ENCODE measurements around the gene SHANK3. TPM values are rescaled to one million over a fixed set of nuclear protein-coding genes. Genes with fewer than 3 reads are reported as not detected.

Gene SHANK3
- total and polyA plus RNA-seq, 9 donors: 2.6 to 23.2 (median 6.2) TPM

- WGBS, 3 donors: 75 to 83% (median 80%) methylated on average over 12 of the region's 12 CpGs
- intact Hi-C loops (cut with DNase I): no loop called here
- Histone ChIP-seq H3K27ac (no peak overlapping the region), H3K4me1 (ENCODE audit: insufficient read depth) (peaks cover 5% of the 10 kb centered on the region), H3K27me3 (no peaks in the 10 kb centered on the region), H3K9me3 (no peaks in the 10 kb centered on the region), H3K4me3 (no peak overlapping the region), H3K36me3 (no peaks in the 10 kb centered on the region)
- DNase-seq: peak in 2 of 5 donors; percentile 7 to 15
- TF ChIP-seq, protein P1, sequence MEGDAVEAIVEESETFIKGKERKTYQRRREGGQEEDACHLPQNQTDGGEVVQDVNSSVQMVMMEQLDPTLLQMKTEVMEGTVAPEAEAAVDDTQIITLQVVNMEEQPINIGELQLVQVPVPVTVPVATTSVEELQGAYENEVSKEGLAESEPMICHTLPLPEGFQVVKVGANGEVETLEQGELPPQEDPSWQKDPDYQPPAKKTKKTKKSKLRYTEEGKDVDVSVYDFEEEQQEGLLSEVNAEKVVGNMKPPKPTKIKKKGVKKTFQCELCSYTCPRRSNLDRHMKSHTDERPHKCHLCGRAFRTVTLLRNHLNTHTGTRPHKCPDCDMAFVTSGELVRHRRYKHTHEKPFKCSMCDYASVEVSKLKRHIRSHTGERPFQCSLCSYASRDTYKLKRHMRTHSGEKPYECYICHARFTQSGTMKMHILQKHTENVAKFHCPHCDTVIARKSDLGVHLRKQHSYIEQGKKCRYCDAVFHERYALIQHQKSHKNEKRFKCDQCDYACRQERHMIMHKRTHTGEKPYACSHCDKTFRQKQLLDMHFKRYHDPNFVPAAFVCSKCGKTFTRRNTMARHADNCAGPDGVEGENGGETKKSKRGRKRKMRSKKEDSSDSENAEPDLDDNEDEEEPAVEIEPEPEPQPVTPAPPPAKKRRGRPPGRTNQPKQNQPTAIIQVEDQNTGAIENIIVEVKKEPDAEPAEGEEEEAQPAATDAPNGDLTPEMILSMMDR (IDR thresholded peaks at IDR 0.05): no peak
- no peak for TF ChIP-seq EP300 (IDR thresholded peaks at IDR 0.05)
- TF ChIP-seq POLR2A (IDR thresholded peaks at IDR 0.05): no peak
These were observed 25.9 kb downstream of the SHANK3 start for GRCh38 chr22:50698546-50698945.

DNA sequence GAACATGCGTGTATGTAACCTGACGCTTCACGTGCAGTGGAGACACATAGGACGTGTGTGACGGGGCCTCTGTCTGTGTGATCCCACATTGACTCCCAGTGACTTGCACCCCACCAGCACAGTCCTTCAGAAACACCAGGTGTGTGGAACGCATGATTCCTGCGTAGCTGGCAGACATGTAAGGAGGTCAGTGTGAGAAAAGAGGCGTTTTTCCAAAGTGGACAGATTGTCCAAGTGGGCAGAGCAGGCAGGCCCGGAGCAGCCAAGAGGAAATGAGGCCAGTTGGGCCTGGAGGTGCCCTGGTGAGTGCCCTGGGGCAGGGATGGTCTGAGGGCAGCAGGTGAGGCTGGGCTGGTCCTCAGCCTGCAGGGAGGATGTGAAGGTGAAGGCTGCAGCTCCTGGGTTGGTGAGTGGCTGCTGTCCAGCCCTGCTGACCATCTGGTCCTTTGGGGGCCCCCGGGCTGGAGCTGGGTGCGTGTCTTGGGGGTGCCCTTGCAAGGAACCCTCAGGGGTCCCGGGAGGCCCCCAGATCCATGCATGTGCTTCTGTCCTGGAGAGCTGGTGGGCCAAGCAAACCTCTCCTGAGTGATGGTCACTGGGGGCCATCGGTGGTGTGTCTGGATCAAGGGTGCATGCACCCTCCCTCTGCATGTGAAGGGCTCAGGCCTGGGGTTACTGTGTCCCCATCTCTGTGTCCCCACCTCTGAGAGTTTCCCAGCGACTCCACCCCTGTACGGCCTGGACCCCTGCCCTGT lies 26.6 kb downstream of the SHANK3 start:
- no peaks in the 10 kb centered on the region for H3K27me3 ChIP-seq
- no peaks in the 10 kb centered on the region for H3K9me3 ChIP-seq
- H3K4me1 ChIP-seq (ENCODE audit: insufficient read depth): peaks cover 5% of the 10 kb centered on the region
- no peak for TF ChIP-seq EP300 (IDR thresholded peaks at IDR 0.05)
- TF ChIP-seq POLR2A (IDR thresholded peaks at IDR 0.05): no peak
- TF ChIP-seq, protein P1 (IDR thresholded peaks at IDR 0.05): no peak
- no peaks in the 10 kb centered on the region for H3K36me3 ChIP-seq
- no peak overlapping the region for H3K4me3 ChIP-seq
- DNase-seq: peak in 2 of 5 donors; percentile 5 to 17
- intact Hi-C loops (cut with DNase I): no loop called here
- WGBS, 3 donors: 90 to 93% (median 92%) methylated on average over 12 to 15 of the region's 15 CpGs
- no peak overlapping the region for H3K27ac ChIP-seq

DNA sequence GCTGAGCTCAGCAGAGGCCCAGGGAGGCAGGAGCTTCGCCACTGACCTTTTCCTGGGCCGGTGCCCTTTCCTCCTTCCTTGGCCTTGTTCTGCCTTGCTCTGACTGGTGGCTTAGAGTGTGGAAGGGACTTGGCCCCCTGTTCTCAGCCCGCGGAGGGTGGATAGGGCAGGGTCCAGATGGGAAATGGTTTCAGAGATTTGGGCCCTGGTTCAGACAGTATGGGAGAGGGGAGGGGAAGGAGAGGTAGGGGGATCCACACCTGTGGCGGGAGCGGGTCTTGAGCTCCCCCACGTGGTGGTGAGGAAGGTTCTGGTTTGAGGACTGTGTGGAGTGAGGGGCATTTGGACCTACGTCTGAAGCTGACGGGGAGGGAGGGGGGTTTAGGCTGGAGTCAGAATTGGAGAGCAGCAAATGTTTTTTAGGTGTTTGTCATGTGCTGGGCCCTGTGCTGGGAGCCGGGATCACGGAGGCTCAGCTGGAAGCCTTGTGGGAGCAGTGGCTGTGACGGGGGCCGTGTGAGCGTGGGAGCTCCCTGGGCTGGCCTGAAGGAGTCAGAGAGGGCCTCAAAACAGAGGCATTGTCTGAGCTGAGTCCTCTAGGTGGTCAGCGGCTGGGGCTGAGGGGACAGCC lies 27.2 kb downstream of the SHANK3 start:
- Histone ChIP-seq H3K27ac (no peak overlapping the region), H3K4me1 (ENCODE audit: insufficient read depth) (peaks cover 5% of the 10 kb centered on the region), H3K27me3 (no peaks in the 10 kb centered on the region), H3K4me3 (no peak overlapping the region), H3K36me3 (no peaks in the 10 kb centered on the region), H3K9me3 (no peaks in the 10 kb centered on the region)
- TF ChIP-seq EP300 (IDR thresholded peaks at IDR 0.05) (no peak), POLR2A (IDR thresholded peaks at IDR 0.05) (no peak)
- TF ChIP-seq, protein P1 (IDR thresholded peaks at IDR 0.05): no peak
- WGBS, 3 donors: 81 to 86% (median 81%) methylated on average over 11 to 15 of the region's 15 CpGs
- DNase-seq: peak in 2 of 5 donors; percentile 5 to 10
- intact Hi-C loops (cut with DNase I): no loop called here

DNA sequence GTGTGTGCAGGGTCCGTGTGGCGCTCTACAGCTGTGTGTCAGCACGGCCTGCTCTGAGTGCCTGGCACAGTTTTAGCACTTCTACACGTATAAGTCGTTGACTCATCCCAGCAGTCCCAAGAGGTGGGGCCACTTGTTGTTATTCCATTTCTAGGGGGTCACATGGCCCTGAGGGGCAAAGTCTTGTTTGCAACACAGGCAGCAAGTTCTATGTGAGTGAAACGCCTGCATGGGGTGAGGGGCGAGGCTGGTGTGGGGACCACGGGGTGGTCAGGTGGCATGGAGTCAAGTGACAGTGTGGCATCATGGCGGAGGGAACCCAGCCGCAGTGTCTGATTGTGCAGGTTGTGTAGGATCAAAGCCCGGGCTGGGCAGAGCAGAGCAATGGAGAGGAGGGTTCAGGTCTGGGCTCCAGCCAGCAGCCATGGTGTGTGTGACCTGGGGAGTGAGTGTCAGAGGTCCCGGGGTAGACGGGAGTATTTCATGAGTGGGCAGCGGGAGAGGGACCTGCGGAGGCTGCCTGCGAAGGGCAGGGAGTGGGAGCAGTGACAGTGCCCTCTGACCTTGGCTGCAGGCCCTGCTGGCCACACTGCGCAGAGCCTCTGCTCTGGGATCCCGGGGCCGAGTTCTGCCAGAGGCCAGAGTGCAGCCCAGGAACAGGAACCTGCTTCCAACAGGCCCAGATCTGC lies 27.9 kb downstream of the SHANK3 start:
- Histone ChIP-seq H3K27me3 (no peaks in the 10 kb centered on the region), H3K36me3 (no peaks in the 10 kb centered on the region), H3K9me3 (no peaks in the 10 kb centered on the region), H3K4me3 (no peak overlapping the region), H3K4me1 (ENCODE audit: insufficient read depth) (peaks cover 5% of the 10 kb centered on the region), H3K27ac (no peak overlapping the region)
- intact Hi-C loops (cut with DNase I): no loop called here
- WGBS, 3 donors: 76 to 84% (median 82%) methylated on average over 19 of the region's 19 CpGs
- TF ChIP-seq, protein P1 (IDR thresholded peaks at IDR 0.05): no peak
- TF ChIP-seq POLR2A (IDR thresholded peaks at IDR 0.05): no peak
- TF ChIP-seq EP300 (IDR thresholded peaks at IDR 0.05): no peak
- DNase-seq: peak in 1 of 5 donors; percentile 6
